GM04503 (cell line): ENCODE data around the gene PIGV.
A peak's percentile ranks its signal among the peaks of the same experiment; 100 is the strongest.

Experiments used
- DNase-seq: peaks from one replicate; pipeline ENCODE4 v3.0.0-alpha.2; 2012; ENCODE audit warnings: low read depth

Gene PIGV

DNA sequence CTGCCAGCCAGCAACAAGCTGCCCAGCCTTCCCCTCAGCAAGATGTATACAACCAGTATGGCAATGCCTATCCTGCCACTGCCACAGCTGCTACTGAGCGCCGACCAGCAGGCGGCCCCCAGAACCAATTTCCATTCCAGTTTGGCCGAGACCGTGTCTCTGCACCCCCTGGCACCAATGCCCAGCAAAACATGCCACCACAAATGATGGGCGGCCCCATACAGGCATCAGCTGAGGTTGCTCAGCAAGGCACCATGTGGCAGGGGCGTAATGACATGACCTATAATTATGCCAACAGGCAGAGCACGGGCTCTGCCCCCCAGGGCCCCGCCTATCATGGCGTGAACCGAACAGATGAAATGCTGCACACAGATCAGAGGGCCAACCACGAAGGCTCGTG, 13.3 kb upstream of the PIGV start:
- no peak for DNase-seq

DNA sequence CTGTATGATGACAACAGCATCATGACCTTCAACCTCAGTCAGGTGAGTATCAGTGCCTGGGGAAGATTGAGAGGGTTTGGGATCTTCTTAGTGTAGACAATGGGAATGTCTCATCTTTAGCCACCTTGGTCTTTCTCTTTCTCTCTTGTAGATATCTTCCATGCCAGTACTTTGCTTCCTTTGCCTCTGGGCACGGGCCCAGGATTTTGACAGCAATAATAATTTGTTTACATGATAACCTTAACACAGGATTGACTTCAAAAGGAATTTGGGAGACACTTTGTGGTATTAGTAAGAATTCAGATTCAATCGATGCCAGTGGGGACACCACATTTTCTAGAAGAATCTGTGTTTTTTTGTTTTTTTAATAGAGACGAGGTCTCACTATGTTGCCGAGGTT, 12.1 kb upstream of the PIGV start:
- no peak for DNase-seq

DNA sequence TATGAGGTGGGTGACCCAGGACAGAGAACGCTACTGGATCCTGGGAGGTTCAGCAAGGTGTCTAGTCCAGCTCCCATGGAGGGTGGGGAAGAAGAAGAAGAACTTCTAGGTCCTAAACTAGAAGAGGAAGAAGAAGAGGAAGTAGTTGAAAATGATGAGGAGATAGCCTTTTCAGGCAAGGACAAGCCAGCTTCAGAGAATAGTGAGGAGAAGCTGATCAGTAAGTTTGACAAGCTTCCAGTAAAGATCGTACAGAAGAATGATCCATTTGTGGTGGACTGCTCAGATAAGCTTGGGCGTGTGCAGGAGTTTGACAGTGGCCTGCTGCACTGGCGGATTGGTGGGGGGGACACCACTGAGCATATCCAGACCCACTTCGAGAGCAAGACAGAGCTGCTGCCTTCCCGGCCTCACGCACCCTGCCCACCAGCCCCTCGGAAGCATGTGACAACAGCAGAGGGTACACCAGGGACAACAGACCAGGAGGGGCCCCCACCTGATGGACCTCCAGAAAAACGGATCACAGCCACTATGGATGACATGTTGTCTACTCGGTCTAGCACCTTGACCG, 8.6 kb upstream of the PIGV start:
- no peak for DNase-seq

DNA sequence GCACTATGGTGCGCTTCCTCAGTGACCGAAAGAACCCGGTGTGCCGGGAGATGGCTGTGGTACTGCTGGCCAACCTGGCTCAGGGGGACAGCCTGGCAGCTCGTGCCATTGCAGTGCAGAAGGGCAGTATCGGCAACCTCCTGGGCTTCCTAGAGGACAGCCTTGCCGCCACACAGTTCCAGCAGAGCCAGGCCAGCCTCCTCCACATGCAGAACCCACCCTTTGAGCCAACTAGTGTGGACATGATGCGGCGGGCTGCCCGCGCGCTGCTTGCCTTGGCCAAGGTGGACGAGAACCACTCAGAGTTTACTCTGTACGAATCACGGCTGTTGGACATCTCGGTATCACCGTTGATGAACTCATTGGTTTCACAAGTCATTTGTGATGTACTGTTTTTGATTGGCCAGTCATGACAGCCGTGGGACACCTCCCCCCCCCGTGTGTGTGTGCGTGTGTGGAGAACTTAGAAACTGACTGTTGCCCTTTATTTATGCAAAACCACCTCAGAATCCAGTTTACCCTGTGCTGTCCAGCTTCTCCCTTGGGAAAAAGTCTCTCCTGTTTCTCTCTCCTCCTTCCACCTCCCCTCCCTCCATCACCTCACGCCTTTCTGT, 7.3 kb upstream of the PIGV start:
- no peak for DNase-seq

DNA sequence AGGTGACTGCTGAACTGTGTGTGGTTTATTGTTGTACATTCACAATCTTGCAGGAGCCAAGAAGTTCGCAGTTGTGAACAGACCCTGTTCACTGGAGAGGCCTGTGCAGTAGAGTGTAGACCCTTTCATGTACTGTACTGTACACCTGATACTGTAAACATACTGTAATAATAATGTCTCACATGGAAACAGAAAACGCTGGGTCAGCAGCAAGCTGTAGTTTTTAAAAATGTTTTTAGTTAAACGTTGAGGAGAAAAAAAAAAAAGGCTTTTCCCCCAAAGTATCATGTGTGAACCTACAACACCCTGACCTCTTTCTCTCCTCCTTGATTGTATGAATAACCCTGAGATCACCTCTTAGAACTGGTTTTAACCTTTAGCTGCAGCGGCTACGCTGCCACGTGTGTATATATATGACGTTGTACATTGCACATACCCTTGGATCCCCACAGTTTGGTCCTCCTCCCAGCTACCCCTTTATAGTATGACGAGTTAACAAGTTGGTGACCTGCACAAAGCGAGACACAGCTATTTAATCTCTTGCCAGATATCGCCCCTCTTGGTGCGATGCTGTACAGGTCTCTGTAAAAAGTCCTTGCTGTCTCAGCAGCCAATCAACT, 6.4 kb upstream of the PIGV start:
- DNase-seq = no peak

DNA sequence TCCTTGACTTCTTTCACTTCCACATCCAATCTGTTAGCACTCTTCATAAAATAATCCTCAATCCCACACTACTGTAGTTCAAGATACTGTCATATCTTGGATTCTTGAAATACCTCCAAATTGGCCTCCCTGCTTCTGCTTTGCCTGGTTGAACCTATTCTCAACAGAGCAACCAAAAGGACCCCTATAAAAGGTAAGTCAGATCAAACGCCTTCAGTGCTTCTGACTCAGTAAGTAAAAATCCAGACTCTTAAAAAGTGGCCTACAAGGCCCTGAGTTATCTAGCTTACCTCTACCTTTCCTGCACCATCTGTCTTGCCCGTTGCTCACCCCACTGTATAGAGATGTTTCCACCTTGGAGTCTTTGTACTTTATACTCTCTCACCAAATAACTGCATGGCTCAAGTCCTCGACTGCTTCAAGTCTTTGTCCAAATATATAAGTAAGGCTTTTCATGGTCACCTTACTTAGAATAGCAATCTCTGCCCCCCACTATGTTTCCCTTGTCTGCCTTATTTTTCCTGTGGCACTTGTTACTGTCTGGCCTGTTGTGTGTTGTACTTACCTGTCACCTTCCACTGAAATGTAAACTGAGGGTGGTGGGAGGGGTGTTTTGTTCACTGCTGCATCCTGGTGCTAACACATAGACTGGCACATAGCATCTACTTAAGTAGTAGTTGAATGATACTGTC, 5.1 kb upstream of the PIGV start:
- no peak for DNase-seq

DNA sequence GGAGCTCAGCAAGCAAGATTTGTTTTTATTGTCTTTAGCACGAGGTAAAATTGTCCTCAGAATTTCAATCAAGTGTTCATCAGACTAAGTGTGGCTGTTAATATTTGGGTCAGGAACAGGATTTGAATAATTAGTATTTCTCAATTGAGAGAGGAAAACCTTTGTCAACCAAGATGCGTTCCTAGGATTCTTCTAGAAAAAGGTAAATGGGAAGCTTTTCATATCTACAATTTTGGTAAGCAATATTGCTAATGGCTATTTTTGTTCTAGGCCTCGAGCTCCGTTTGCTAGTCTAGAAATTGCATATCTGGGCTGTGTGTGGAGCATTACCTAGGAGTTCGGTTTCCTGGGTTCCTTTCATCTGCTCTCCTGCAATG, 4.1 kb upstream of the PIGV start:
- DNase-seq = no peak

GRCh38 chr1:26784023-26784871, 3.5 kb upstream of the PIGV start:
- no peak for DNase-seq

- DNase-seq = no peak
Measured at GRCh38 chr1:26784886-26785285, 2.9 kb upstream of the PIGV start.

DNA sequence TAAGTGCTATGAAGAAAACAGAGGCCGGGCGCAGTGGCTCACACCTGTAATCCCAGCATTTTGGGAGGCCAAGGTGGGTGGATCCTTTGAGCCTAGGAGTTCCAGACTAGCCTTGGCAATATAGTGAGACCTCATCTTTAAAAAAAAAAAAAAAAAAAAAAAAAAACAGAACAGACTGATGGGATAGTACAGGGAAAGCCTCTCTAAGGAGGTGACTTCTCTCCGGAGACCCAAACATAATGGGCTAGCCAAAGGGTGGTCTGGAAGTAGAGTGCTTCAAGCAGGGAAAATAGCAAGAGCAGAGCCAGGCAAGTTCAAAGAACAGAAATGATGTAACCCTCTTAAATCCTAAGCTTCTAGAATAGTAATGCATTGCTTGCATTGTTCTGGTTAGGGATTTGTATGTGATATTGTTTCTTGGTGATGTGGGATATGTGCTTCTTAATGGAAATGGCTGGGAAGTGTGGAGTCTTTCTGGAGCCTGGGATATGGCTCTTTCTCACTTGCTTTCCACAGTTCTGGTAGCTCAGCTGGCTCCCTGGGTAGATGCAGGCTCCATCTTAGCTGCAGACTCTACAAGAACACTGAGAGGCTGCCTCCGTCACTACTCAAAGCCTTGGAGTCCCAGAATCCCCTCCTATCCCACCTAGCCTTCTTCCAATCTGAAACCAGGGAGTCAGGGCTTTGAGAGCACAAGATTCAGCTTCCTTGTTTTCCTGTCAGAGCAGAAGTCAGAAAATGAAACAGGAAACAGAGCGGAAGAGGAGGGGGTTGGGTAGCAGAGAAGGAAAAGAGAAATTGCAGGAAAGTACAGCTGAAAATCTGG, 1.9 kb upstream of the PIGV start:
- DNase-seq = no peak

DNA sequence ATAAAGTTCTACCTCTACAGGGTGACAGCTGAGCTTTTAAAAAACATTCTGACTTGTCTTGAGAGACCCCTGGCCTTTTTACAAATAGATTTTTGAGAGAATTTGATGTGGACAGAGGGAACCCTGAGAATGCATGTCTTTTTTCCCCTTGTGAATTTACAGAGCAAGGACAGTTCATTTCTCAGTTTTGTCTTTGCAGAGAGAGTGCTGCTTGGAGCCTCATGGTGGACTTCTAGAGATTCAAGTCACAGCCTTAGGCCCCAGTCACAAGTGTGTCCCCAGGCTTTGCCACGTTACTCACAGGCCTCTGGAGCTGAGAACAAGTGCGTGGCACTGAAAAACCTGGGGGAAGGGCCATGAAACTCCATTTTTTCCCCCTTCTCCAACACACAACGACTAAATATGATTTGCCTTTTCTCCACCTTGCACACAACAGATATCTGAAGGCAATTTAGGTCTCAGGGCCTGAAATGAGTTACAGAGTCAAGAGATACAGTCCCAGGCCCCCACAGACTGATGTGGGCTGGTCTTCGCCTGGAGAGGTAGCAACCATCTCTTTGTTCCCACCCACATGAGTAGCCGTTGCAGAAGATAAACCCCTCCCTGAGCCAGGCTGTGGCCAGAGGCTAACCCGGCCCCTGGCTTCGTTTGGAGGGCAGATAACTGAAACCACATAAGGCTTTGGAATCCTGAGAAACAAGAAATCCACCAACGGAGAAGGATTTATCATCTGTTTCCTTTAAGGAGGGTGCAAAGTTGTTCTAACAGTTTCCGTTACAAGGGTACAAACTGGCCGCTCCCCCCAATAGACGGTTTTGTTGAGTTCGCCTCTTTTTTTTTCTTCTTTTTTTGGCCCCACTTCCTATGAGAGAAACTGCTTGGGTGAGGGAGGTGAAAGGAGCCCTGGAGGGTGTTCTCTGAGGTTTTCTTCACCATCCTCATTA, 1.0 kb upstream of the PIGV start:
- peak; percentile 77 for DNase-seq

DNA sequence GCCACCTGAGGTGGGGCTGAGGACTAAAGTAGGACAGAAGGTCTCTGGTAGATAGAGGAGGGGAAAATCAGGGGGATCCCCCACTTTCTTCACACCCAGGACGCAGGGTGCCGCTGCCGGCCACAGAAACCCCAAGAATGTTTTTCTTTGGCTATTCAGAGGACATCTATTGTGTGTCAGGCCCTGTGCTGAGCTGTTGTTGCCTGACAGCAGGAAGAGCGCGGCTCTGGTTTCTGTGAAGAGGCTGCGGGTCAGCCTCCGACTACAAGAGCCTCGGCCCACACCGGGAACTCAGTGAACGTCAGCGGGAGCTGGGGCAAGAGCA, 407 bp upstream of the PIGV start:
- DNase-seq = no peak

- no peak for DNase-seq
Measured at GRCh38 chr1:26788515-26788785, 700 bp downstream of the PIGV start.

DNA sequence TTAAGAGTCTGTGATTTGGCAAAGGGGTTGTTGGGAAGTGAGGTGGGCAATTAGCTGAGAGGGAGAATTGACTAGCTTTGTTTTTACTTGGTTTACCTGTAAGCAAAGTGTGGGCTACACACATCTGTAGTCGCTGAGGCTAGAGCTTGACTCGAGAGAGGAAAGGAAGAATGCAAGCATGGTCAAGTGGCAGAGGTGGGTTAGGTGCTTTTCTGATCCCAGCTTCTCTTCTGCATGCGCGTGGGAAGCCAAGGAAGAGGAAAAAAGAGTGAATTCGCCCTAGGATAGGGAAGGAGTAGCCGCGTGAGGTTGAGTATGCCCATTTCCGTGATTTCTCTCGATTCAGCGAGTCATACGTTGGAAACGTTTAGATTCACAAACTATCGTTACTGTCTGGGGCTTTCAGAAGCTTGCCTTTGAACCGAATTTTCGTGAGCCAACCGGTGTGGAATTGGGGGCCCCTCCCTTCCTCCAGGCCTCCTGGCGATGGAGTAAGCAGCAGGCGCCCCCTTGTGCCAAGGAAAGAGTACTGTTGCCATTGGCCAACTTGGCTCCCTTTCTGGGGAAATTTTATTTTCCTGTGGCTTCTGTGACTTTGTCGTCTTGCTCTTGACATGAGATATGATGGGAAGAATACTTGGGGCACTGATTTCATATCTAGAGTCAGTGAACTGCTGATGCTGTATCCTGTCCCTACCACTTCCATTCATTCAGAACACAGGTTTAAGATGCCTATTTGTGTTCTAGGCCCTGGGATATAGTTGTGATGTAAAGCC, 1.3 kb downstream of the PIGV start:
- no peak for DNase-seq

- no peak for DNase-seq
Measured at GRCh38 chr1:26789612-26789865, 1.8 kb downstream of the PIGV start.

- DNase-seq = no peak
Measured at GRCh38 chr1:26789931-26790330, 2.2 kb downstream of the PIGV start.

DNA sequence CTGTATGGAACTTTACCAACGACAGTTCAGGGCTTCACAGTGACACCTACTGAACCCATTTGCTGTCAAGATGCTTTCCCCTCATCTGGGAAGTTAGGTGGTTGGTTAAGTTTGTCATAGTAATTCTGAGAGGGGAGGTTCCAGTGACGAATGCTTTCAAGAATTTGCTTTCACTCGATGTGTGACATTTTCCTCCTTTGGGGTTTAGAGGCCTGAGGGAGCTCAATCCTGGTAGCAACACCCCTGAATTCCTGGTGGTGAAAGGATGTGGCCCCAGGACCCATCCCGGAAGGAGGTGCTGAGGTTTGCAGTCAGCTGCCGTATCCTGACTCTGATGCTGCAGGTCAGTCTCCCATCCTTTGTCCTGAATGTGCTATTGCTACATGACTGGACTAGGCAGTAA, 2.8 kb downstream of the PIGV start:
- DNase-seq = no peak

DNA sequence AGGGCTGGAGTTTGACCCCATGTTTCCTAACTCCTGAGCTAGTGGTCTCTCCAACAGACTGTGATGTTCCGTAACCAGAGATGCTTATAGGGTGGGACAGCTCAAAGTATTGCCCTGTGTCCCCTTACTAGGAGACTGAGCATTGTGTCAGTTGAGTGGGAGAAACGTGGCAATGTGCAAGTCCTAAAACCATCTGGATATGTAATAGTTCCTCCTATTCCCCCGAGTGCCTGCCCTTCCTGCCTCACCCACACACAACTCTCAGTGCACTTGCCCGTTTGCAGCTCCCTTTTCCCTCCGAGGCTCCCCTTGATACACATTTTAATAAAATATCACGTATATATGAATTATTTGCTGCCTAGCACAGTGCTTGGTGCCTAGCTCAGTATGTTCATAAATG, 3.4 kb downstream of the PIGV start:
- DNase-seq = no peak

DNA sequence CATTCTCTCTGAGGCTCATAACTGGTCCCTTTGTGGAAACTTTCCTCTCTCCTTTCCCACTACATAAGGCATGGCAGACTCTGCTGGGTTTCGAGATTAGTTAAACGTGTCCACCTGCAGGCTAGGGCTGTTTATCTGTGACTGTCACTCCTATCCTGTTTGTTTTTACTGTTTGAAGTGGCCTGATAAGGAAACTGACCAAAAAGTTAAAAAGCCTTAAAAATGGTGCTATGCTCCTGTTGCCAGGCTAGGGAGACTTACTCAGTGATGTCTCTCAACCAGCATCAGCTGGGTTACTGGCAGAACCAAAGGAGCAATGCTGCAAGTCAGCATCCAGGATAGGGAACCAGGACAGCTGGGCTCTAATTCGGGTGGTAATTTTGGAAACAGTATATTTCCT, 3.9 kb downstream of the PIGV start:
- DNase-seq = no peak

DNA sequence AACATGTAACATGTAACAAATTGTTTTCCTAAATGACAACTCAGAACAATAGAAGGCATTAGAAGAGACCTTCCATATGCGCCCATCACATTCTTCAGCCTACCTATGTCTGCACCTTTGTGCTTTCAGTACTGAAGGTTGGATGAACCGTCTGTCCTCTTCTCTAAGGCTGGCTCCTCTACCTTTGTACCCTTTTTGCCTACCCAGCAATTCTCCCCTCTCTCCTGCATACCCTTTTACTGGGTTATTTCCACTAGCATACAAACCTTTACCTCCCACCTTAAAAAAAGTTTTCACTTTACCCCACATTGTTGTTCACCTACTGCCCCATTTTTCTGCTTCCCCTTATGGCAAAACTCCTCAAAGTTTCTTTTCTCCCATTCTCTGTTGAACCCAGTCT, 5.2 kb downstream of the PIGV start:
- no peak for DNase-seq
